ENCODE results near the gene ODAD4.

ODAD4 gene

GRCh38 chr17:41985919-41986318 lies 55.5 kb downstream of the ODAD4 start:
- TF ChIP-seq CTCF (conservative IDR thresholded peaks at IDR 0.05) (no peak), ZFX (IDR thresholded peaks at IDR 0.05) (no peak)
- no peak overlapping the region for H3K27ac ChIP-seq

- TF ChIP-seq CTCF (conservative IDR thresholded peaks at IDR 0.05) (no peak), ZFX (IDR thresholded peaks at IDR 0.05) (no peak)
- no peak overlapping the region for H3K27ac ChIP-seq
These were observed 56.2 kb downstream of the ODAD4 start for GRCh38 chr17:41986634-41987033.

GRCh38 chr17:41987642-41988041 lies 57.2 kb downstream of the ODAD4 start:
- no peak for TF ChIP-seq ZFX (IDR thresholded peaks at IDR 0.05)

GRCh38 chr17:41988418-41988817 lies 58.0 kb downstream of the ODAD4 start:
- TF ChIP-seq CTCF (conservative IDR thresholded peaks at IDR 0.05), result no peak
- TF ChIP-seq ZFX (IDR thresholded peaks at IDR 0.05), result no peak
- H3K27ac ChIP-seq, result no peak overlapping the region

More at GRCh38 chr17:41987642-41988041, 57.2 kb downstream of the ODAD4 start:
- no peak overlapping the region for H3K27ac ChIP-seq

- TF ChIP-seq CTCF (conservative IDR thresholded peaks at IDR 0.05), result no peak
- no peak for TF ChIP-seq ZFX (IDR thresholded peaks at IDR 0.05)
- H3K27ac ChIP-seq, result no peak overlapping the region
These were observed 59.4 kb downstream of the ODAD4 start for GRCh38 chr17:41989702-41990419.

- TF ChIP-seq ZFX (IDR thresholded peaks at IDR 0.05) (no peak), CTCF (conservative IDR thresholded peaks at IDR 0.05) (no peak)
- no peak overlapping the region for H3K27ac ChIP-seq
These were observed 62.2 kb downstream of the ODAD4 start for GRCh38 chr17:41992576-41992975.

- TF ChIP-seq CTCF (conservative IDR thresholded peaks at IDR 0.05) (no peak), ZFX (IDR thresholded peaks at IDR 0.05) (no peak)
- H3K27ac ChIP-seq, result no peak overlapping the region
These were observed 66.4 kb downstream of the ODAD4 start for GRCh38 chr17:41996855-41997164.

GRCh38 chr17:41998497-41998896 lies 68.1 kb downstream of the ODAD4 start:
- TF ChIP-seq CTCF (conservative IDR thresholded peaks at IDR 0.05), result no peak
- TF ChIP-seq ZFX (IDR thresholded peaks at IDR 0.05), result no peak
- no peak overlapping the region for H3K27ac ChIP-seq
